ENCODE results near the gene LPGAT1. TPM values are rescaled to one million over a fixed set of nuclear protein-coding genes. Genes with fewer than 3 reads are reported as not detected.

Gene LPGAT1
- total and polyA plus RNA-seq, 2 of the 13 experiments (the other 11 are each of a cell fraction or from before 2014, with no cell fraction given), result 12.1 to 48.3 TPM

DNA sequence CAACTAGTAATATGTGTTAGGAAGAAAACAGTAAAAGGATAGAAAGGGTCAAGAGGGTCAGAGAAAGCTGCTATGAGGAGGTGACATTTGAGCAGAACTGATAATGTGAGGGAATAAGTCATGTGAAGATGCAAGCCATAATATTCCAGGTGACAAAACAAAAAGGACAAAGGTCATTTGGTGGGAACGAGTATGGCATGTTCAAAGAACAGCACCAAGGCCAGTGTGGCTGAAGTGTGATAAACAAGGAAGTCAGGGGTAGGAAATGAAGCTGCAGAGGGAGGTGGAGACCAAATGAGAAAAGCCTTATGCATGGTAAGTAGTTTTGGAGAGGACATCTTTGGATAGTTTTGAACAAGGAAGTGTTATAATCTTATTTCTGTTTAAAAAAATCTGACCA, 46.7 kb downstream of the LPGAT1 start (continued):
- peak; percentile 48; the same call in 1 of the 2 replicates for TF ChIP-seq FOXP1 (IDR thresholded peaks at IDR 0.05)
- peak; percentile 87 for TF ChIP-seq FOXP1 (CRISPR knock-in tag; IDR thresholded peaks at IDR 0.05)
- TF ChIP-seq, protein P1, sequence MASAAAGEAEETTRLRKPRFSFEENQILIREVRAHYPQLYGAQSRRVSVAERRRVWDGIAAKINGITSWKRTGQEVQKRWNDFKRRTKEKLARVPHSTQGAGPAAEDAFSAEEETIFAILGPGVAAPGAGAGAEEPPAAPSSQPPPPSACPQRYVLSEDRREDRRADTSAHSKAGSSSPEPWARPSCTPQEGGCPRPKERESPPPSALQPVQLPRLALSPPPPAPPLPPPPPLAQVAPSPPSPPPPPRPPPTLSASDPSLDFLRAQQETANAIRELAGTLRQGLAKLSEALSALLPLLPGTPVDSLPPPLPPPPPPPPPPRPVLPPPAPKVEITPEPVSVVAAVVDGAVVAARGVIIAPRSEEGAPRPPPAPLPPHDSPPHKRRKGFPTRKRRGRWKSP (CRISPR knock-in tag; IDR thresholded peaks at IDR 0.05), result no peak
- no peak for TF ChIP-seq ZNF333 (CRISPR knock-in tag; IDR thresholded peaks at IDR 0.05; ENCODE audit: borderline replicate concordance)
- TF ChIP-seq DR1 (CRISPR knock-in tag; IDR thresholded peaks at IDR 0.05), result no peak
- TF ChIP-seq, protein P2, sequence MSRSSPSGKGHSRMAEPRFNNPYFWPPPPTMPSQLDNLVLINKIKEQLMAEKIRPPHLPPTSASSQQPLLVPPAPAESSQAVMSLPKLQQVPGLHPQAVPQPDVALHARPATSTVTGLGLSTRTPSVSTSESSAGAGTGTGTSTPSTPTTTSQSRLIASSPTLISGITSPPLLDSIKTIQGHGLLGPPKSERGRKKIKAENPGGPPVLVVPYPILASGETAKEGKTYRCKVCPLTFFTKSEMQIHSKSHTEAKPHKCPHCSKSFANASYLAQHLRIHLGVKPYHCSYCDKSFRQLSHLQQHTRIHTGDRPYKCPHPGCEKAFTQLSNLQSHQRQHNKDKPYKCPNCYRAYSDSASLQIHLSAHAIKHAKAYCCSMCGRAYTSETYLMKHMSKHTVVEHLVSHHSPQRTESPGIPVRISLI (CRISPR knock-in tag; IDR thresholded peaks at IDR 0.05; ENCODE audit: borderline replicate concordance), result peak; percentile 53; the same call in 1 of the 2 replicates
- TF ChIP-seq MED1 (CRISPR knock-in tag; IDR thresholded peaks at IDR 0.05), result peak; percentile 82
- 0 out of 2 replicates have a peak, but pooled peaks have one; percentile 39 for TF ChIP-seq CREM (IDR thresholded peaks at IDR 0.05)
- TF ChIP-seq CREM (CRISPR knock-in tag; IDR thresholded peaks at IDR 0.05), result no peak
- TF ChIP-seq, protein P3, sequence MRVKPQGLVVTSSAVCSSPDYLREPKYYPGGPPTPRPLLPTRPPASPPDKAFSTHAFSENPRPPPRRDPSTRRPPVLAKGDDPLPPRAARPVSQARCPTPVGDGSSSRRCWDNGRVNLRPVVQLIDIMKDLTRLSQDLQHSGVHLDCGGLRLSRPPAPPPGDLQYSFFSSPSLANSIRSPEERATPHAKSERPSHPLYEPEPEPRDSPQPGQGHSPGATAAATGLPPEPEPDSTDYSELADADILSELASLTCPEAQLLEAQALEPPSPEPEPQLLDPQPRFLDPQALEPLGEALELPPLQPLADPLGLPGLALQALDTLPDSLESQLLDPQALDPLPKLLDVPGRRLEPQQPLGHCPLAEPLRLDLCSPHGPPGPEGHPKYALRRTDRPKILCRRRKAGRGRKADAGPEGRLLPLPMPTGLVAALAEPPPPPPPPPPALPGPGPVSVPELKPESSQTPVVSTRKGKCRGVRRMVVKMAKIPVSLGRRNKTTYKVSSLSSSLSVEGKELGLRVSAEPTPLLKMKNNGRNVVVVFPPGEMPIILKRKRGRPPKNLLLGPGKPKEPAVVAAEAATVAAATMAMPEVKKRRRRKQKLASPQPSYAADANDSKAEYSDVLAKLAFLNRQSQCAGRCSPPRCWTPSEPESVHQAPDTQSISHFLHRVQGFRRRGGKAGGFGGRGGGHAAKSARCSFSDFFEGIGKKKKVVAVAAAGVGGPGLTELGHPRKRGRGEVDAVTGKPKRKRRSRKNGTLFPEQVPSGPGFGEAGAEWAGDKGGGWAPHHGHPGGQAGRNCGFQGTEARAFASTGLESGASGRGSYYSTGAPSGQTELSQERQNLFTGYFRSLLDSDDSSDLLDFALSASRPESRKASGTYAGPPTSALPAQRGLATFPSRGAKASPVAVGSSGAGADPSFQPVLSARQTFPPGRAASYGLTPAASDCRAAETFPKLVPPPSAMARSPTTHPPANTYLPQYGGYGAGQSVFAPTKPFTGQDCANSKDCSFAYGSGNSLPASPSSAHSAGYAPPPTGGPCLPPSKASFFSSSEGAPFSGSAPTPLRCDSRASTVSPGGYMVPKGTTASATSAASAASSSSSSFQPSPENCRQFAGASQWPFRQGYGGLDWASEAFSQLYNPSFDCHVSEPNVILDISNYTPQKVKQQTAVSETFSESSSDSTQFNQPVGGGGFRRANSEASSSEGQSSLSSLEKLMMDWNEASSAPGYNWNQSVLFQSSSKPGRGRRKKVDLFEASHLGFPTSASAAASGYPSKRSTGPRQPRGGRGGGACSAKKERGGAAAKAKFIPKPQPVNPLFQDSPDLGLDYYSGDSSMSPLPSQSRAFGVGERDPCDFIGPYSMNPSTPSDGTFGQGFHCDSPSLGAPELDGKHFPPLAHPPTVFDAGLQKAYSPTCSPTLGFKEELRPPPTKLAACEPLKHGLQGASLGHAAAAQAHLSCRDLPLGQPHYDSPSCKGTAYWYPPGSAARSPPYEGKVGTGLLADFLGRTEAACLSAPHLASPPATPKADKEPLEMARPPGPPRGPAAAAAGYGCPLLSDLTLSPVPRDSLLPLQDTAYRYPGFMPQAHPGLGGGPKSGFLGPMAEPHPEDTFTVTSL (CRISPR knock-in tag; IDR thresholded peaks at IDR 0.05; ENCODE audit: borderline replicate concordance), result peak; percentile 80; the same call in 1 of the 2 replicates
- TF ChIP-seq KDM4B (CRISPR knock-in tag; IDR thresholded peaks at IDR 0.05), result 0 out of 2 replicates have a peak, but pooled peaks have one; percentile 50
- TF ChIP-seq, protein P4, sequence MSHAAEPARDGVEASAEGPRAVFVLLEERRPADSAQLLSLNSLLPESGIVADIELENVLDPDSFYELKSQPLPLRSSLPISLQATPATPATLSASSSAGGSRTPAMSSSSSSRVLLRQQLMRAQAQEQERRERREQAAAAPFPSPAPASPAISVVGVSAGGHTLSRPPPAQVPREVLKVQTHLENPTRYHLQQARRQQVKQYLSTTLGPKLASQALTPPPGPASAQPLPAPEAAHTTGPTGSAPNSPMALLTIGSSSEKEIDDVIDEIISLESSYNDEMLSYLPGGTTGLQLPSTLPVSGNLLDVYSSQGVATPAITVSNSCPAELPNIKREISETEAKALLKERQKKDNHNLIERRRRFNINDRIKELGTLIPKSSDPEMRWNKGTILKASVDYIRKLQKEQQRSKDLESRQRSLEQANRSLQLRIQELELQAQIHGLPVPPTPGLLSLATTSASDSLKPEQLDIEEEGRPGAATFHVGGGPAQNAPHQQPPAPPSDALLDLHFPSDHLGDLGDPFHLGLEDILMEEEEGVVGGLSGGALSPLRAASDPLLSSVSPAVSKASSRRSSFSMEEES (CRISPR knock-in tag; IDR thresholded peaks at IDR 0.05), result peak; percentile 92
- 0 out of 2 replicates have a peak, but pooled peaks have one; percentile 49 for TF ChIP-seq ARNTL (CRISPR knock-in tag; IDR thresholded peaks at IDR 0.05)
- TF ChIP-seq, protein P5, sequence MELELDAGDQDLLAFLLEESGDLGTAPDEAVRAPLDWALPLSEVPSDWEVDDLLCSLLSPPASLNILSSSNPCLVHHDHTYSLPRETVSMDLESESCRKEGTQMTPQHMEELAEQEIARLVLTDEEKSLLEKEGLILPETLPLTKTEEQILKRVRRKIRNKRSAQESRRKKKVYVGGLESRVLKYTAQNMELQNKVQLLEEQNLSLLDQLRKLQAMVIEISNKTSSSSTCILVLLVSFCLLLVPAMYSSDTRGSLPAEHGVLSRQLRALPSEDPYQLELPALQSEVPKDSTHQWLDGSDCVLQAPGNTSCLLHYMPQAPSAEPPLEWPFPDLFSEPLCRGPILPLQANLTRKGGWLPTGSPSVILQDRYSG (CRISPR knock-in tag; IDR thresholded peaks at IDR 0.05), result no peak
- TF ChIP-seq GABPB1 (CRISPR knock-in tag; IDR thresholded peaks at IDR 0.05), result peak; percentile 36; the same call in 1 of the 2 replicates
- TF ChIP-seq, protein P6, sequence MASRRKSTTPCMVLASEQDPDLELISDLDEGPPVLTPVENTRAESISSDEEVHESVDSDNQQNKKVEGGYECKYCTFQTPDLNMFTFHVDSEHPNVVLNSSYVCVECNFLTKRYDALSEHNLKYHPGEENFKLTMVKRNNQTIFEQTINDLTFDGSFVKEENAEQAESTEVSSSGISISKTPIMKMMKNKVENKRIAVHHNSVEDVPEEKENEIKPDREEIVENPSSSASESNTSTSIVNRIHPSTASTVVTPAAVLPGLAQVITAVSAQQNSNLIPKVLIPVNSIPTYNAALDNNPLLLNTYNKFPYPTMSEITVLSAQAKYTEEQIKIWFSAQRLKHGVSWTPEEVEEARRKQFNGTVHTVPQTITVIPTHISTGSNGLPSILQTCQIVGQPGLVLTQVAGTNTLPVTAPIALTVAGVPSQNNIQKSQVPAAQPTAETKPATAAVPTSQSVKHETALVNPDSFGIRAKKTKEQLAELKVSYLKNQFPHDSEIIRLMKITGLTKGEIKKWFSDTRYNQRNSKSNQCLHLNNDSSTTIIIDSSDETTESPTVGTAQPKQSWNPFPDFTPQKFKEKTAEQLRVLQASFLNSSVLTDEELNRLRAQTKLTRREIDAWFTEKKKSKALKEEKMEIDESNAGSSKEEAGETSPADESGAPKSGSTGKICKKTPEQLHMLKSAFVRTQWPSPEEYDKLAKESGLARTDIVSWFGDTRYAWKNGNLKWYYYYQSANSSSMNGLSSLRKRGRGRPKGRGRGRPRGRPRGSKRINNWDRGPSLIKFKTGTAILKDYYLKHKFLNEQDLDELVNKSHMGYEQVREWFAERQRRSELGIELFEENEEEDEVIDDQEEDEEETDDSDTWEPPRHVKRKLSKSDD (CRISPR knock-in tag; IDR thresholded peaks at IDR 0.05; ENCODE audit: low read depth), result no peak
- TF ChIP-seq MIXL1 (CRISPR knock-in tag; IDR thresholded peaks at IDR 0.05), result peak; percentile 87; the same call in 1 of the 2 replicates
- TF ChIP-seq SP1 (IDR thresholded peaks at IDR 0.05), result no peak
- no peak for TF ChIP-seq SP1 (CRISPR knock-in tag; IDR thresholded peaks at IDR 0.05)

All from HepG2 (cell line).